ENCODE data around the gene HSD11B1. TPM values are rescaled to one million over a fixed set of nuclear protein-coding genes. Genes with fewer than 3 reads are reported as not detected.
"Not testable (repeated sequence)": the region's sequence is repeated elsewhere in the genome, so short reads cannot be mapped to it uniquely, and the experiment has no call there.

Gene HSD11B1
- total RNA-seq, 1 donor from 2014 or later, result not detected

DNA sequence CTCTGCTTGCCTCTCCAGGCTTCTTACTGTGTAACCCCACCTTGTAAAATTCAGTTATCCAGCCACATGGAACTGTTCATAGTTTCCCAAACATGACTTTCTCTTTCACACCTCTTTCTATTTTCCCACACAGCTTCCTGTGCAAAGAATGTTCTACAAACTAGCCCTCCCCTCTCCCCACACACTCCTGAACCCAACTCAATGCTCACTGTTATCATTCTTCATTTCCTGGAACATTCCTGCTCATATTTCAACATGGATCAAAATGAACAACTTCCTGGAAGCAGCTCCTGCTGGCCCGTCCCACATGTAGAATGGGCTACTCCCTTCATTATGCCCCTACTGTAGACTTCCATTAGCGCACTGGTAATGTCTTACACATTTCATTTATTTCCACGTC lies 7.5 kb upstream of the HSD11B1 start:
- H3K27me3 Mint-ChIP-seq (ENCODE audit: unreplicated experiment), result peaks cover 3% of the 10 kb centered on the region

DNA sequence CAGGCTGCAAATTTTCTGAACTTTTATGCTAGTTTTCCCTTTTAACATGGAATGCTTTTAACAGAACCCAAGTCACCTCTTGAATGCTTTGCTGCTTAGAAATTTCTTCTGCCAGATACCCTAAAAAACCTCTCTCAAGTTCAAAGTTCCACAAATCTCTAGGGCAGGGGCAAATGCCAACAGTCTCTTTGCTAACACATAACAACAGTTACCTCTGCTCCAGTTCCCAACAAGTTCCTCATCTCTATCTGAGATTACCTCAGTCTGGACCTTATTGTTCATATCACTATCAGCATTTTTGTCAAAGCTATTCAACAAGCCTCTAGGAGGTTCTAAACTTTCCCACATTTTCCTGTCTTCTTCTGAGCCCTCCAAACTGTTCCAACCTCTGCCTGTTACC lies 4.0 kb upstream of the HSD11B1 start:
- H3K27ac Mint-ChIP-seq (ENCODE audit: unreplicated experiment); DNase-seq; H3K9me3 Mint-ChIP-seq (ENCODE audit: unreplicated experiment); H3K27me3 Mint-ChIP-seq (ENCODE audit: unreplicated experiment); H3K36me3 Mint-ChIP-seq (ENCODE audit: unreplicated experiment); H3K4me3 Mint-ChIP-seq (ENCODE audit: unreplicated experiment); H3K4me1 Mint-ChIP-seq (ENCODE audit: low read depth, unreplicated experiment): not testable (repeated sequence)

More for the DNA sequence above, 7.5 kb upstream of the HSD11B1 start:
- Mint-ChIP-seq H3K4me1 (ENCODE audit: low read depth, unreplicated experiment) (peaks cover 3% of the 10 kb centered on the region), H3K36me3 (ENCODE audit: unreplicated experiment) (no peaks in the 10 kb centered on the region), H3K9me3 (ENCODE audit: unreplicated experiment) (no peaks in the 10 kb centered on the region), H3K27ac (ENCODE audit: unreplicated experiment) (no peak overlapping the region), H3K4me3 (ENCODE audit: unreplicated experiment) (no peak overlapping the region)
- TF ChIP-seq, protein P1, sequence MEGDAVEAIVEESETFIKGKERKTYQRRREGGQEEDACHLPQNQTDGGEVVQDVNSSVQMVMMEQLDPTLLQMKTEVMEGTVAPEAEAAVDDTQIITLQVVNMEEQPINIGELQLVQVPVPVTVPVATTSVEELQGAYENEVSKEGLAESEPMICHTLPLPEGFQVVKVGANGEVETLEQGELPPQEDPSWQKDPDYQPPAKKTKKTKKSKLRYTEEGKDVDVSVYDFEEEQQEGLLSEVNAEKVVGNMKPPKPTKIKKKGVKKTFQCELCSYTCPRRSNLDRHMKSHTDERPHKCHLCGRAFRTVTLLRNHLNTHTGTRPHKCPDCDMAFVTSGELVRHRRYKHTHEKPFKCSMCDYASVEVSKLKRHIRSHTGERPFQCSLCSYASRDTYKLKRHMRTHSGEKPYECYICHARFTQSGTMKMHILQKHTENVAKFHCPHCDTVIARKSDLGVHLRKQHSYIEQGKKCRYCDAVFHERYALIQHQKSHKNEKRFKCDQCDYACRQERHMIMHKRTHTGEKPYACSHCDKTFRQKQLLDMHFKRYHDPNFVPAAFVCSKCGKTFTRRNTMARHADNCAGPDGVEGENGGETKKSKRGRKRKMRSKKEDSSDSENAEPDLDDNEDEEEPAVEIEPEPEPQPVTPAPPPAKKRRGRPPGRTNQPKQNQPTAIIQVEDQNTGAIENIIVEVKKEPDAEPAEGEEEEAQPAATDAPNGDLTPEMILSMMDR (IDR thresholded peaks at IDR 0.05; ENCODE audit: partially characterized antibody, unreplicated experiment), result no peak
- no peak for DNase-seq

- Mint-ChIP-seq H3K27me3 (ENCODE audit: unreplicated experiment) (no peaks in the 10 kb centered on the region), H3K9me3 (ENCODE audit: unreplicated experiment) (no peaks in the 10 kb centered on the region), H3K4me1 (ENCODE audit: low read depth, unreplicated experiment) (no peaks in the 10 kb centered on the region), H3K4me3 (ENCODE audit: unreplicated experiment) (no peak overlapping the region), H3K27ac (ENCODE audit: unreplicated experiment) (no peak overlapping the region), H3K36me3 (ENCODE audit: unreplicated experiment) (no peaks in the 10 kb centered on the region)
- TF ChIP-seq, protein P1 (IDR thresholded peaks at IDR 0.05; ENCODE audit: partially characterized antibody, unreplicated experiment), result no peak
- no peak for DNase-seq
Observed at GRCh38 chr1:209702832-209703231, 1.8 kb upstream of the HSD11B1 start.

- no peak overlapping the region for H3K4me3 Mint-ChIP-seq (ENCODE audit: unreplicated experiment)
- no peaks in the 10 kb centered on the region for H3K36me3 Mint-ChIP-seq (ENCODE audit: unreplicated experiment)
- DNase-seq, result no peak
- H3K27ac Mint-ChIP-seq (ENCODE audit: unreplicated experiment), result no peak overlapping the region
- no peaks in the 10 kb centered on the region for H3K27me3 Mint-ChIP-seq (ENCODE audit: unreplicated experiment)
- no peaks in the 10 kb centered on the region for H3K4me1 Mint-ChIP-seq (ENCODE audit: low read depth, unreplicated experiment)
- TF ChIP-seq, protein P1 (IDR thresholded peaks at IDR 0.05; ENCODE audit: partially characterized antibody, unreplicated experiment), result no peak
- H3K9me3 Mint-ChIP-seq (ENCODE audit: unreplicated experiment), result no peaks in the 10 kb centered on the region
Observed at GRCh38 chr1:209703834-209704504, 677 bp upstream of the HSD11B1 start.

- no peaks in the 10 kb centered on the region for H3K9me3 Mint-ChIP-seq (ENCODE audit: unreplicated experiment)
- TF ChIP-seq, protein P1 (IDR thresholded peaks at IDR 0.05; ENCODE audit: partially characterized antibody, unreplicated experiment), result no peak
- H3K4me3 Mint-ChIP-seq (ENCODE audit: unreplicated experiment), result no peak overlapping the region
- no peaks in the 10 kb centered on the region for H3K36me3 Mint-ChIP-seq (ENCODE audit: unreplicated experiment)
- no peaks in the 10 kb centered on the region for H3K4me1 Mint-ChIP-seq (ENCODE audit: low read depth, unreplicated experiment)
- no peak overlapping the region for H3K27ac Mint-ChIP-seq (ENCODE audit: unreplicated experiment)
- DNase-seq, result no peak
- H3K27me3 Mint-ChIP-seq (ENCODE audit: unreplicated experiment), result no peaks in the 10 kb centered on the region
Observed at GRCh38 chr1:209705033-209705598, 470 bp downstream of the HSD11B1 start.

Data from glutamatergic neuron (in vitro differentiated cells).